ENCODE results near the gene LRRC70.

DNA sequence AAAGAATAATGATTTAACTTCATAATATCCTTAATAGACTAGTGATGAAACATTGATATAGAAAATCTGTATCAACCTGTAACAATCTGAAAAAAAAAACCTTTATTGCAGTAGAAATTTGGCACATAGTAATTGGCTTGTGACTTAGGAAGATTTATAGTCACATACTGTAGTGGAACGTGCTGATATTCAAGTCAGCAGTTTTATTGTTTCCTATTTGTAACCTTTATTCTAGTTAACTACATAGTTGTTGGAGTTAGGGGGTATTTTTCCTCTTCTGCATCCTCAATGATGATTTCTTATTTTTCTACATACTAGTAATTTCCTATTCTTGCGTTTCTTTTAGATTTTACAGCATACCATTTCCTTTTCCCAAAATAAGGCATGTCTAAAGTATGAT, 14.5 kb upstream of the LRRC70 start:
- TF ChIP-seq, protein P1, sequence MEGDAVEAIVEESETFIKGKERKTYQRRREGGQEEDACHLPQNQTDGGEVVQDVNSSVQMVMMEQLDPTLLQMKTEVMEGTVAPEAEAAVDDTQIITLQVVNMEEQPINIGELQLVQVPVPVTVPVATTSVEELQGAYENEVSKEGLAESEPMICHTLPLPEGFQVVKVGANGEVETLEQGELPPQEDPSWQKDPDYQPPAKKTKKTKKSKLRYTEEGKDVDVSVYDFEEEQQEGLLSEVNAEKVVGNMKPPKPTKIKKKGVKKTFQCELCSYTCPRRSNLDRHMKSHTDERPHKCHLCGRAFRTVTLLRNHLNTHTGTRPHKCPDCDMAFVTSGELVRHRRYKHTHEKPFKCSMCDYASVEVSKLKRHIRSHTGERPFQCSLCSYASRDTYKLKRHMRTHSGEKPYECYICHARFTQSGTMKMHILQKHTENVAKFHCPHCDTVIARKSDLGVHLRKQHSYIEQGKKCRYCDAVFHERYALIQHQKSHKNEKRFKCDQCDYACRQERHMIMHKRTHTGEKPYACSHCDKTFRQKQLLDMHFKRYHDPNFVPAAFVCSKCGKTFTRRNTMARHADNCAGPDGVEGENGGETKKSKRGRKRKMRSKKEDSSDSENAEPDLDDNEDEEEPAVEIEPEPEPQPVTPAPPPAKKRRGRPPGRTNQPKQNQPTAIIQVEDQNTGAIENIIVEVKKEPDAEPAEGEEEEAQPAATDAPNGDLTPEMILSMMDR (IDR thresholded peaks at IDR 0.05 in 4 of 5, conservative IDR thresholded peaks at IDR 0.05 in 1 of 5) = no peak
- no peak for TF ChIP-seq POLR2A (IDR thresholded peaks at IDR 0.05)

Measured in gastrocnemius medialis (tissue), 4 donors.